Activated T-cell treated with anti-CD3 and anti-CD28 coated beads, Interleukin-2, amount 50 U/mL, for 48 hours (primary cell): ENCODE measurements around the gene CCNE1.
A peak's percentile ranks its signal among the peaks of the same experiment; 100 is the strongest.
"Not testable (repeated sequence)": the region's sequence is repeated elsewhere in the genome, so short reads cannot be mapped to it uniquely, and the experiment has no call there.

ENCODE experiments used
- DNase-seq, 2 experiments: peaks; one replicate each; pipeline ENCODE4 v3.0.0-alpha.2; 2020

Gene CCNE1

DNA sequence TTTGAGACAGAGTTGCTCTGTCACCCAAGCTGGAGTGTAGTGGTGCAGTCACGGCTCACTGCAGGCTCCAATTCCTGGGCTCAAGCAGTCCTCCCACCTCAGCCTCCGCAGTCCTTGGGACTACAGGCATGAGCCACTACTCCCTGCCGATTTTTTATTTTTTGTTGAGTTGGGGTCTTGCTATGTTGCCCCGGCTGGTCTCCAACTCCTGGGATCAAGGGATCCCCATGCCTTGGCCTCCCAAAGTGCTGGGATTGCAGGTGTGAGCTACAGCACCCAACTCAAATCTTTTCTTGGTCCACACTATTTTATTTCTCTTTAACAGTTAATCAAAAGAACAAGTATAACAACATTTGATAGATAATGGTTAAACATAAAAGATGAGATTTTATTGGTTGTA is 7.5 kb downstream of the CCNE1 start:
- no peak for DNase-seq

GRCh38 chr19:29819986-29820385 is 8.2 kb downstream of the CCNE1 start:
- no peak for DNase-seq

DNA sequence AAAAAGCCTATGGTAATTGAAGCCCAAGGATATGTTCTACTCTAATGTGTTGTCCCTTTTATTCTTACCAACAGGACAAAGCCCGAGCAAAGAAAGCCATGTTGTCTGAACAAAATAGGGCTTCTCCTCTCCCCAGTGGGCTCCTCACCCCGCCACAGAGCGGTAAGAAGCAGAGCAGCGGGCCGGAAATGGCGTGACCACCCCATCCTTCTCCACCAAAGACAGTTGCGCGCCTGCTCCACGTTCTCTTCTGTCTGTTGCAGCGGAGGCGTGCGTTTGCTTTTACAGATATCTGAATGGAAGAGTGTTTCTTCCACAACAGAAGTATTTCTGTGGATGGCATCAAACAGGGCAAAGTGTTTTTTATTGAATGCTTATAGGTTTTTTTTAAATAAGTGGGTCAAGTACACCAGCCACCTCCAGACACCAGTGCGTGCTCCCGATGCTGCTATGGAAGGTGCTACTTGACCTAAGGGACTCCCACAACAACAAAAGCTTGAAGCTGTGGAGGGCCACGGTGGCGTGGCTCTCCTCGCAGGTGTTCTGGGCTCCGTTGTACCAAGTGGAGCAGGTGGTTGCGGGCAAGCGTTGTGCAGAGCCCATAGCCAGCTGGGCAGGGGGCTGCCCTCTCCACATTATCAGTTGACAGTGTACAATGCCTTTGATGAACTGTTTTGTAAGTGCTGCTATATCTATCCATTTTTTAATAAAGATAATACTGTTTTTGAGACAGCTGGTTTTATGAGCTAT is 12.0 kb downstream of the CCNE1 start:
- DNase-seq = no peak

DNA sequence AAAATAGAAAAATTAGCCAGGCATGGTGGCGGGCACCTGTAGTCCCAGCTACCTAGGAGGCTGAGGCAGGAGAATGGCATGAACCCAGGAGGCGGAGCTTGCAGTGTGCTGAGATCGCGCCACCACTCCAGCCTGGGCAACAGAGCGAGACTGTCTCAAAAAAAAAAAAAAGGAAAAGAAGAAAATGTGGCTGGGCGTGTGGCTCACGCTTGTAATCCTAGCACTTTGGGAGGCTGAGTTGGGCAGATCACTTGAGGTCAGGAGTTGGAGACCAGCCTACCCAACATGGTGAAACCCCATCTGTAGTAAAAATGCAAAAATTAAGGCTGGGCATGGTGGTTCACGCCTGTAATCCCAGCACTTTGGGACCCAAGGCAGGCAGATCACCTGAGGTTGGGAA is 13.5 kb downstream of the CCNE1 start:
- not testable (repeated sequence) for DNase-seq

DNA sequence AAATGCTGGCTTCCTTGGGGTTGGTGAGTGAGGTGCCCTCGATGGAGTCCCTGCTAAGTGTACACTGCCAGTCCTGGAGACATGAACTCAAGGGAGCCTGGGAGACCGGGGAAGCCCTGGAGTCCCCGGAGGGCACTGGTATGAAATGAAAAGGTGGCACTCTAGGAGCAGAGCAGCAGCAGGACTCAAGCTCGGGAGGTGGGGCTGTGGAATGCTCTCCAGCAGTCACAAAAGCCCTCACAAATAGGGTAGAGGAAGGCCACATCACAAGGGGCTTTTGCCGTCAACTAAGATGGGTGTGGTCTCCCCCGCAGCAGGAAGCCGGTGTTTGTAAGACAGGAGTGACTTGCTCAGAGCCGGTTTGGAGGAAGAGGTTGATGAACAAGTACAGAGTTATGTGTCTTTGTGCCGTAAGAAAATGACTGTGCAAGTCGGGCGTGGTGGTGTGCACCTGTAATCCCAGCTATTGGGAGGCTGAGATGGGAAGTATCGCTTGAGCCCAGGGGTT is 19.3 kb downstream of the CCNE1 start:
- DNase-seq = peak; percentile 69 to 73

GRCh38 chr19:29831686-29832085 is 19.9 kb downstream of the CCNE1 start:
- no peak for DNase-seq

DNA sequence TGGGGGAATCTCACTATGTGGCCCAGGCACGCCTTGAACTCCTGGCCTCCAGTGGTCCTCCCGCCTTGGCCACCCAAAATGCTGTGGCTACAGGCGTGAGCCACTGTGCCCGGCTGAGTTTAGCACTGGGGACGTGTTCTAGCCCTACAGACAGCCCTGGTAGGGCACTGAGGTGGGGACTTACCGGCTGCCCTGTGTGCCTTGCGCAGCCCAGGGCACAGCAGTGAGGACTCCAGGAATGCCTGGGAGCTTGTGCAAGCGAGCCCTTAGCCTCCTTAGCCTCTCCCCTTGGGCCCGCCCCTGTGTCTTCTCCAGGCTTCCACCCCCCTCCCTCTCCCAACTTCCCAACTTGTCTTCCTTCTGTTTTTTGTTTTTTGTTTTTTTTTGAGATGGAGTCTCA is 21.0 kb downstream of the CCNE1 start:
- no peak for DNase-seq

DNA sequence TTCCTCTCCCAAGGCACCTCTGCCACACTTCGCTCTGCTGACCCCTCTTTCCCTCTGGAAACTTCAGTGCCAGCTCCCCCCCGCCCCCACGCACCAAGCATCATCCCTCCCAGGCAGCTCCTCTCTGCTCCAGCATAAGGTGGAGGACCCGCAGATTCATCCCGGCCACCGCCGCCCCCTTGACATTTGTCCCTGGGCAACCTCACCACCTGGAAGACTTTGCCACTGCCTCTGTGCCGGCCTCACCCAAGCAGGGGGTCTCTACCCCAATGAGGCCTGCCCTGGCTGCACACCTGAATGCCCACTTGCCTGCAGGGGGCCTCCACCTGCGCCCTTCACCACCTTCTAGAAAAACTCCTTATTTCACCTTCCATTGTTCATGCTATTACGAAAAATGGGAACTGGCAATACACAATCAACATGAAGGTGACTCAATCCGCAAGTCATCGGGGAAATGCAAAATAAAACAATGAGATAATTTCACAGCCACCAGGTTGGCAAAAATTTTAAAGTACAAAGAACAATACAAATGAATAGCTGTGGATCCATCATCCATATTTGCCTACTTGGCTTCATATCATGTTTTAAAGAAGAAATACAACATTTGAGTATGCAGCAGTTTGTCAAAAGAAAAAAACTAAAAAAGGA is 21.9 kb downstream of the CCNE1 start:
- DNase-seq = no peak

- DNase-seq = no peak
Observed at GRCh38 chr19:29834991-29835846, 23.4 kb downstream of the CCNE1 start.

DNA sequence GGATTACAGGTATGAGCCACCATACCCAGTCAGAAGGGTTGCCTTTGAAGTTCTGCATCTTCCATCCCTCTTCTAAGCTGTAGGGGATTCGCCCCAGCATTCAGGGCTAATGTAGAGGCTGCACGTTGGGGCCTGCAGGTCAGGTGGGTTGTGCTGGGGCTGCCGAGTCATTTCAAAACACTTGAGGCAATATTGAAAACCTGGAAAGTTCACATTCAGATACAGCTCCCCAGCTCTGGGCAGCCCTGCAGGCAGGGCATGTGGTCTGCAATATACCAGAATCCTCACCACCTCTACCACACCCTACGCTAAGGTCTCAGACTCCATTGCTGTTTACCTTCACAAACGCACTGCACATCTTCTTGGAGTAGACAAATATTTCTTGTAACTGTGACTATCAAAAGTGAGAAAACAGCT is 24.6 kb downstream of the CCNE1 start:
- peak; percentile 70 to 76 for DNase-seq

DNA sequence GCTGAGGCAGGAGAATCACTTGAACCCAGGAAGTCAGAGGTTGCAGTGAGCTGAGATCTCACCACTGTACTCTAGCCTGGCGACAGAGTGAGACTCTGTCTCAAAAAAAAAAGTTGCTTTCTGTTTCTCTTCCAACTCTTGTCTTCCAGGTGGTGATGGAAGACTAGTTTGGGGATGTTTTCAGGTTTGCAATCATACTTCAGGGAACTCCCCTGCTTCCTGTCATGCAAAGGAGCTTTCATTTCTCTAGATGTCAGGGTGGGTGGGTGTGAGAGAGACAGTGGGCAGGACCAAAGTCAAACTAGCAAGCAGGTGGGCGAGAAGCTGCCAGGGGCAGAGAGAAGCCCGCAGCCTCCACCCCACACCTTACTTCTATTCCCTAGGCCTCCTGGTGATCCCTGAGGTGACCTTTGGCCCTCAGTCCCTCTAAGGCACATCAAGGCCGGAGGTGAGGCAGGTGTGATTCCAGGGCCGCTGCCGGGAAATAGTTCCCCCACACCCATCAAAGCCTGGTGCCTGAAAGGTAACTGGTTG is 25.7 kb downstream of the CCNE1 start:
- peak; percentile 61 to 63 for DNase-seq

DNA sequence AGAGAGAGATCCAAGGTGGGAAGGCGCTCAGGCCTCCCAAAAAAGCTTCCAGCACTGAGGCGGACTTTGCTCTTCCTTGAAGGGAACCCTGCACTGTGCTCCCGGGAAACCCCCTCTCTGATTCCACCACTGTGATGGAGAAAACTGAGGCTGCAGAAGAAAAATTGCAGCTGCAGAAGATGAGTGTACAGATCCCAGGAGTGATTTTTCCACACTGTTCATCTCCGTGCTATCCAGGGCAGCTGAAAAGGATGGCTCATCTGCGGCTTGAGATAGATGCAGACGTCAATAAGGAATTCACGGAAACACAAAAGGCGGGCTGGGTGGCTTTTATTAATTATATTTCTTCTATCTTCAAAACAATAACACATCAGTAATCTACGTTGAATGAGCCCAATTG is 26.2 kb downstream of the CCNE1 start:
- no peak for DNase-seq

- no peak for DNase-seq
Observed at GRCh38 chr19:29840066-29840950, 28.5 kb downstream of the CCNE1 start.

- no peak for DNase-seq
Observed at GRCh38 chr19:29841209-29841558, 29.4 kb downstream of the CCNE1 start.

- no peak for DNase-seq
Observed at GRCh38 chr19:29841559-29842367, 30.0 kb downstream of the CCNE1 start.

DNA sequence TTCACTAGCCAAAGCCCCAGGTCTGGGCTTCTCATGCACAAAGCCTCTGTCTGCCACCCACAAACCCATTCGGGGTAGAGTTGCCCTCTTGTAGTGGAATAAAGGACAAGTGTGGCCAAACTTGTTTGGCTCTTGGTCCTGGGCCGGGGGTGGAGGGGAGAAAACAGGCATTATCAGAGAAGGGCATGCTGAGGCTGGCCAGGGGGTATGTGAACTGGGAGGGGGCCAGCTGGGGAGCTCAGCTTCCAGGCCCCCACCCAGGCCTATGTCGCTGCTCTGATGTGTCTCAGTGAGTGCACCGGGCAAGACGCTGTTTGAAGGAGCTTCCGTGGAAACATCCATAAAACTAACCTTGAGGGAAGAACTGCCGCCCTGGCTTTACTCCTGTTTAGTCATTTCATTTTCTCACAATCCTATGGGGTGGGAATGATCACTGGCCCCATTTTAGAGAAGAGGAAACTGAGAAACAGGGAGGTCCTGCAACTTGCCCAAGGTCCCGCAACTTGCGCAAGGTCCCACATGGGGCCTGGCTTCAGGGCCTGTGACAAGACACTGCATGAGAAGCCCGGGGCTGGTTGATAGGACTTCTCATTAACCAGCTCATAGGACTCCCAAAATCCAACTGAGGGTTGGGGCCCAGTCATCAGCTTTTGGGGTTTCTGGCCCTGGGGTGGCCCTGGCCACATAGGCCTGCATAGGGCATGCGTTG is 30.8 kb downstream of the CCNE1 start:
- DNase-seq = no peak

DNA sequence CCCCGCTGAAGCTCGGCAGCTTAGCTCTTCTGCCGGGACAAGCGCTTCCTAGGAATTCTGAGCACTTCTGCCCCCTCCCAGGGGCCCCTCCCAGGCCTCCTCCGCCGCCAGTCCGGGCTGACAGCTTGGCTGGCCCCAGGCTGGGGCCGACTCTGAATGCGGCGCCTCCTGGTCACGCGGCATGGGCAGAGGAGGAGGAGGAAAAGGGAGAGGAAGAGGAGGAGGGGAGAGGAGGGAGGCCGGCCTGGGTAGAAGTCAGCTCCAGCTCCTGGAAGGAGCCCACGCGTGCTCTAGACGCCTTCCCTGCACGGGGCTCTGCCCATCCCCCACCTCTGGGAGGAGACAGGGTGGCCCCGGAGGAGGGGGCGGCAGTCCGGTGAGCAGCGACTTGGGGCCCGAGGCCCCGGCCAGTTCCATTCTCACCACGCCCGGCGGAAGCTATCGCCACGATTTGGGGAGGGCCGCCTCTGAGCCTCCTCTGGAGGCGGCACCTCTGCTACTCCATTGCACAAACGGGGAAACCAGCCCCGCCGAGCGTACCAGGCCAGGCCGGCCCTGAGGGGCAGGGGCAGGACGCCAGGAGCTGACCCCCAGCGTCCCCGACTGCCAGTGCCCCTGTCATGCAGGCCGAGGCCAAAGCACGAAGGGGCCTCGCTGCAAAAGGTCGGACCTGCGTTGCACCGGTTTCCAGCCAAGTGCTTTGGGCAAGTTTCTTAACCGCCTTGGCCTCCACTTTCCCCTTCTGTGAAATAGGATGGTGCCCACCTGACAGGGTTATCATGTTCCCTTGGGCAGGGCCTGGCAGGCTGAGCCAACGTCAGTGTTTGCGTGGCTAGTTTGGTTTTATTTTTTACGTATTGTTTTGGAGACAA is 31.6 kb downstream of the CCNE1 start:
- no peak for DNase-seq

- DNase-seq = peak; percentile 96 to 98
Observed at GRCh38 chr19:29844891-29845573, 33.2 kb downstream of the CCNE1 start.

DNA sequence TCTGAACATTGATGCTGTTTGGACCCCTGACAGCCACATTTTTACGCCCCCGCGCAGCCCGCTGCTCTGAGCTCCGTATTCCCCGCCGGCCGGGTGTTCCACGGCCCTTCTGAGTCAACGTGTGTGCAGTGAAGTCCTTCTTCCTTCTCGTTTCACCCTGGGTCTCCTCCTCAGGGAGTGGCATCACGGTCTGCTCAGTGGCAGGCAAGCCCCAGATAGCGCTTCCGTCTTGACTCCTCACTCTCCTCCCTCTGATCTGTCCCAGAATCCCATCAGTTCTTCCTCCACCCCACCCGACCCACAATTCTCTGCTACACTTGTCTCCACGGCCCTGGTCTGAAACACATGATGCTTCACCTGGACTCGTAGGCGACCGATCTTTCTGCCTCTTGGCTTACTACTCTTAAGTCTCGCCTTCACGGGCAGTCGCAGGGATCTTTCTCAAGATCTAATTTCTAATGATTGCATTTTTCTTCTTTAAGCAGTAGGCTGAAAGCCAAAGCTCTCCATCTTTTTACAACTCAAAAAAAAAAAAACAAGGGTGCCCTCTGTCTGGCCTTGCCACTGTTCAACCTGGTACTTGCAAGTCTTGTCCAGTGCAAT is 33.9 kb downstream of the CCNE1 start:
- no peak for DNase-seq
